H1 (cell line): ENCODE measurements around the gene DENND11. TPM values are rescaled to one million over a fixed set of nuclear protein-coding genes. Genes with fewer than 3 reads are reported as not detected.

Experiments used
- ATF3 ChIP-seq: IDR thresholded peaks from 2 replicates; pipeline ENCODE4 v1.6.1; 2011; ENCODE audit warnings: low read depth, mild to moderate bottlenecking, low read length; ENCODE audit not compliant: insufficient read depth
- CHD7 ChIP-seq: fragments of 300-600 bp; sonication (generic); IDR thresholded peaks from 2 replicates; pipeline ENCODE4 v1.7.1; 2012; ENCODE audit warnings: low read length, moderate library complexity, mild to moderate bottlenecking, inconsistent platforms; ENCODE audit not compliant: insufficient replicate concordance
- GTF2F1 ChIP-seq: IDR thresholded peaks from 2 replicates; pipeline ENCODE4 v1.6.1; 2012; ENCODE audit warnings: low read depth, low read length, improper control_type of control experiment, borderline replicate concordance
- NRF1 ChIP-seq: IDR thresholded peaks from 2 replicates; pipeline ENCODE4 v1.6.1; 2011; ENCODE audit warnings: mild to moderate bottlenecking, low read depth, low read length, improper control_type of control experiment
- POLR2A ChIP-seq, 2 experiments: IDR thresholded peaks; 1 replicate in 1 of 2; 2 replicates in 1 of 2; pipeline ENCODE4 v1.6.1; 2011; ENCODE audit warnings: low read depth in 2 of 2, low read length in 2 of 2, mild to moderate bottlenecking in 2 of 2; ENCODE audit errors: control extremely low read depth in 1 of 2
- RAD21 ChIP-seq, 2 experiments: IDR thresholded peaks in 1 of 2; conservative IDR thresholded peaks in 1 of 2; 2 replicates each; pipeline ENCODE4 v1.6.1; 2011; ENCODE audit warnings: low read depth in 2 of 2, low read length in 2 of 2, improper control_type of control experiment in 1 of 2, inconsistent platforms in 1 of 2, mild to moderate bottlenecking in 1 of 2, moderate library complexity in 1 of 2
- SAP30 ChIP-seq: fragments of 300-600 bp; sonication (generic); IDR thresholded peaks from 2 replicates; pipeline ENCODE4 v1.7.1; 2012; ENCODE audit warnings: low read length, moderate library complexity, mild to moderate bottlenecking, inconsistent platforms; ENCODE audit not compliant: insufficient read depth, insufficient replicate concordance
- SIX5 ChIP-seq: IDR thresholded peaks from 2 replicates; pipeline ENCODE4 v1.6.1; 2011; ENCODE audit warnings: mild to moderate bottlenecking, low read depth, low read length
- SRF ChIP-seq: IDR thresholded peaks from 2 replicates; pipeline ENCODE4 v1.6.1; 2011; ENCODE audit warnings: mild to moderate bottlenecking, low read depth, low read length, moderate library complexity
- TBP ChIP-seq: IDR thresholded peaks from 2 replicates; pipeline ENCODE4 v1.6.1; 2011; ENCODE audit warnings: low read depth, low read length, improper control_type of control experiment
- TEAD4 ChIP-seq: IDR thresholded peaks from 2 replicates; pipeline ENCODE4 v1.6.1; 2012; ENCODE audit warnings: low read depth, low read length, inconsistent platforms, mixed read lengths
- YY1 ChIP-seq: IDR thresholded peaks from 2 replicates; pipeline ENCODE4 v1.6.1; 2011; ENCODE audit warnings: low read depth, mild to moderate bottlenecking, low read length
- polyA plus RNA-seq, 7 experiments: library from polyadenylated mRNA; depleted of rRNA in 3 of 7; stranded (reverse) in 5 of 7; unstranded in 2 of 7; fragments of >200 nt in 5 of 7; fragments of 200-250 nt in 2 of 7; gene quantifications; 1 replicate in 5 of 7; 2 replicates in 1 of 7; 4 replicates in 1 of 7; pipeline versions ENCODE4 v1.2.1 to v1.2.3, GENCODE V29; 2011 to 2013; ENCODE audit warnings: missing spikeins in 2 of 7, mixed read lengths in 2 of 7
- total RNA-seq: library from RNA; stranded (reverse); fragmentation: NEBNext Ultra II Directional; extraction: Animal tissue kit (Norgen Biotek cat#: 25700); gene quantifications from 2 replicates; pipeline ENCODE4 v1.2.1, GENCODE V29; 2021

DENND11 gene
- total and polyA plus RNA-seq, 2 of the 8 experiments (the other 6 are each of a cell fraction or from before 2014, with no cell fraction given): 8.0 to 26.8 TPM

- TF ChIP-seq CHD7: no peak
- no peak for TF ChIP-seq SIX5
- no peak for TF ChIP-seq SAP30
- TF ChIP-seq RAD21 (IDR thresholded peaks at IDR 0.05 in 1 of 2, conservative IDR thresholded peaks at IDR 0.05 in 1 of 2; ENCODE audit: low read depth in 2 of 2, low read length in 2 of 2): peak; percentile 78 to 84
- no peak for TF ChIP-seq NRF1
- no peak for TF ChIP-seq GTF2F1
- no peak for TF ChIP-seq TBP
- TF ChIP-seq TEAD4: peak; percentile 16; the same call in 1 of the 2 replicates
- TF ChIP-seq ATF3: no peak
- no peak for TF ChIP-seq SRF
- no peak for TF ChIP-seq POLR2A (IDR thresholded peaks at IDR 0.05; ENCODE audit: control extremely low read depth in 1 of 2, low read depth in 2 of 2, low read length in 2 of 2)
- TF ChIP-seq YY1: 0 out of 2 replicates have a peak, but pooled peaks have one; percentile 53
Observed at GRCh38 chr7:141654551-141654950, 47.4 kb downstream of the DENND11 start (continued).
